Stimulated activated CD8-positive, alpha-beta memory T cell treated with anti-CD3 and anti-CD28 coated beads, Interleukin-7, amount 100 ng/mL, for 24 hours (primary cell): ENCODE measurements around the gene PTPRS.
"Not testable (repeated sequence)": the region's sequence is repeated elsewhere in the genome, so short reads cannot be mapped to it uniquely, and the experiment has no call there.

Experiments
- DNase-seq: peaks from one replicate; pipeline ENCODE4 v3.0.0-alpha.2; 2020; ENCODE audit warnings: low read depth

Gene PTPRS

DNA sequence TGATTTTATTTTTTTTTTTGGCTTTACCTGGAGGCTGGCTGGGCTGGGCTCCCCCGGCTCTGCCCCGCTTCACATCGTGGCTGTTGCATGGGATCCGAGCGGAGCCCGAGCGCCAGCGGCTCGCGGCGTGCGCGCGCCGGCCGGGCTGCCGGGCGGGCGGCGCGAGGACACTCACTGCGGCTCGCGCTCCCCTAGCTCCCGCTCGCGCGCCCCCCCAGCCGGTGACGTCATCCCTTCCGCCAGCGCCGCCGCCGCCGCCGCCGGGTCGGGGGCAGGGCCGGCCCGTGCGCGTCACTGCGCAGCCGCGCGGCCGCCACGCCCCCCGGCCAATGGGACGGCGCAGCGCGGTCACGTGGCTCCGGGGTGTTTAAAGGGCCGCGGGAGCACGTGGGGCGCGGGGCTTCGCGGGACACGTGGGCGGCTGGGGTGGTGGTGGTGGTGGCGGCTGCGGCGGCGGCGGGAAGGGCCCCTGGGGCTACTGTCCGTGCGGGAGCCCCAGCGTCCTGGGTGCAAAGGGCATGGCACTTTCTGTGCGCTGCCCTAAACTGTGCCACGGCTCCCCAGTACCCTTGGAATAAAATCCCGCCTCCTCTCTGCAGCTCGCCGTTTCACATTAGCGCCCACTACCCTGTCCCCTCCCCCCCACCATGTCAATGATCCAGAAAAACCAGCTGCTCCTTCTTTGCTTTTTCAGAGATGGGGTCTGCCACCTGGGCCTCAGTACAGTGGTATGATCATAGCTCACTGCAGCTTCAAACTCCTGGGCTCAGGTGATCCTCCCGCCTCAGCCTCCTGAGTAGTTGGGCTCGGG is at the start of gene PTPRS:
PTPRS (minus strand) TSS at position 176 of the 811 bp plus-strand sequence. CDS start 54,672 bp downstream, outside the sequence.
- DNase-seq = peak; percentile 37

DNA sequence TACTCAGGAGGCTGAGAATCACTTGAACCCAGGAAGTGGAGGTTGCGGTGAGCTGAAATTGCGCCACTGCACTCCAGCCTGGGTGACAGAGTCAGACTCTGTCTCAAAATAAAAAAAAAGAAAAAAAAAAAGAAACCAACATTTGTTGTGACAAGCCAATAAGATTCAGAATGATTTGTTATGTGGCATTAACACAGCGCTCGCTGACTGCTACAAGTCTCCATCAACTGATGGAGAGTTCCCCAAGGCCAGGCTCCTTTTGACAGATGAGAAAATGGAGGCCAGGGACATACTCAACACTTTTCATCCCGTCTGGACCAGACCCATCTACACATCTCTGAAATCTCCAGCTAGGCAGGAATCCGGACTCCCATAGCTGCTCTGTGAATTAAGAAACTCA is 48.7 kb upstream of the PTPRS start:
- DNase-seq = no peak

DNA sequence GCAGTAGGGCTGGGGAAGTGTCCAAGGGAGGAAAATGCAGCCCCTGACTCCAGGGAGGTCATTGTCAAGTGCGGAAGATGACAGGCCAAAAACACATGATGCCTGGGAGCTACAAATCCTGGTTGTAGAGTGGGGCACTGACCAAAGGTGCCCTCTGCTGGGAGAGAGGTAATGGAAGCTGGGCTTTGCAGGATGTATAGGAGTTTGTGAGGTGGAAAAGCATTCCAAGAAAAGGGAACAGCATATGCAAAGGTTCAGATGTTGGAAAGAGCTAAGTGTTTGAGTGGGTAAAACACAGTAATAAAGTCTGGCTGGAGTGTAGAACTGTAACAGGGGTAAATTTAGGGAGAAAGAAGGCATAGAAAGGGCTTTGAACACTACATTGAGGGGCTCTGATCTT is 46.9 kb upstream of the PTPRS start:
- no peak for DNase-seq

DNA sequence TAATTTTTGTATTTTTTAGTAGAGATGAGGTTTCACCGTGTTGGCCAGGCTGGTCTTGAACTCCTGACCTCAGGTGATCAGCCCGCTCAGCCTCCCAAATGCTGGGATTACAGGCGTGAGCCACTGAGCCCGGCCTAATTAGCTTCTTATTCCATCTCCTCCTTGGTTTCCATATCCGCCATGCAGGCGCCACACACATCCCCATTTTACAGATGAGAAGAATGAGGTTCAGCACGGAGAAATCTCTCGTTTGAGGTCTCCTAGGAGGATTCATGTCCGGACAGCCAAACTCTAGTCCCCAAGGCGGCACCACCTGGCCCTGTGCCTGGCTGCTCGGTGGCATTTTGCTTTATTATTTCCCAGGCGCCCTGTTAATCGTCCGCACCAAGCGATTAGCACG is 46.2 kb upstream of the PTPRS start:
- no peak for DNase-seq

DNA sequence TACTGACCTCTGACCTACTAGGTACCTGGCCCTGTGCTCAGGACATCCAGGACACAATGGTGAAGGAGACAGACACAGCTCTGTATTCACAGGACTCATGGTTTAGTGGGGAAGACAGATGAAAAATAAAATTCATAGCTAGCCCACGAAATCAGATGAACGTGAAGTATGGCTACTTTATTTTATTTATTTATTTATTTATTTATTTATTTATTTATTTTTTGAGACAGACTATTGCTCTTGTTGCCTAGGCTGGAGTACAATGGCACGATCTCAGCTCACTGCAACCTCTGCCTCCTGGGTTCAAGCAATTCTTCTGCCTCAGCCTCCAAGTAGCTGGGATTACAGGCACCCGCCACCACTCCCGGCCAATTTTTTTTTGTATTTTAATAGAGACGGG is 40.6 kb upstream of the PTPRS start:
- not testable (repeated sequence) for DNase-seq

DNA sequence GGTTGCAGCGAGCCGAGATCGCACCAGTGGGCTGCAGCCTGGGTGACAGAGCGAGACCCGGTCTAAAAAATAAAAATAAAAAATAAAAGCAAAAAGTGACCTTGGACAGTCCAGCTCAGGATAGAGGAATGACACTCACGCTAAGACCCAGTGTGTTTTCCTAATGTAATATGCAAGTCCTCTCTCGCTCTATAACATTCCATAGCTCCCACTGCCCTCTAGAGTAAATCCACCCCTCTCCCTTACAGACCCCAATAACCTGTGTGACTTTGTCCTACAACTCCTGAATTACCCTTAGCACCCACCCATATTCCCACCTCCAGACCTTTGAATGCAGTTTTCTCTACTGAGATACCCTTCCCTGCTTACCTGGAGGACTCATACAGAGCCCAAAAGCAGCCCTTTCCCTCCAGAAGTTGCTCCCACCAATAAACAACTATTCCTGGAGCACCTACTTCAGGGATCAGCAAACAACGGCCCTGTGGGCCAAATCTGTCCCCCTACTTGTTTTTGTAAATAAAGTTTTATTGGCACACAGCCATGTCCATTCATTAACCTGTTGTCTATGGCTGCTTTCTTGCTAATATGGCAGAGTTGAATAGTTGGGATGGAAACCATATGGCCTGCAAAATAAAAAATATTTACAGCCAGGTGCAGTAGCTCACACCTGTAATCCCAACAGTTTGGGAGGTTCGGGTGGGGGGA is 39.8 kb upstream of the PTPRS start:
- no peak for DNase-seq

DNA sequence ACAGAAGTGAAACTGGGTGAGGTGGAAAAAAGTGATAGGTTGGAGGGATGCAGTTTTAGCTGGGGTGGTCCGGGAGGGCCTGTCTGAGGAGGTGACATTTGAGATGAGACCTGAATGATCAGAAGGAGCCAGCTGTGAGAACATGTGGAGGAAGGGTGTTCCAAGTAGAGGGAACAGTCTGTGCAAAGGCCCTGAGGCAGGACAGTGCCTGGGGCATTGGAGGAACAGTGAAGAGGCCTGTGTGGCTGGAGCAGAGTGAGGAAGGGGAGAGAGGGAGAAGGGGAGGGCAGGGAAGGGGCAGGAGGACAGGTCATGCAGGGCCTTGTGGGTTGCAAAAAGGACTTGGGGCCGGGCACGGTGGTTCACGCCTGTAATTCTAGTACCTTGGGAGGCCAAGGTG is 36.3 kb upstream of the PTPRS start:
- DNase-seq = no peak

DNA sequence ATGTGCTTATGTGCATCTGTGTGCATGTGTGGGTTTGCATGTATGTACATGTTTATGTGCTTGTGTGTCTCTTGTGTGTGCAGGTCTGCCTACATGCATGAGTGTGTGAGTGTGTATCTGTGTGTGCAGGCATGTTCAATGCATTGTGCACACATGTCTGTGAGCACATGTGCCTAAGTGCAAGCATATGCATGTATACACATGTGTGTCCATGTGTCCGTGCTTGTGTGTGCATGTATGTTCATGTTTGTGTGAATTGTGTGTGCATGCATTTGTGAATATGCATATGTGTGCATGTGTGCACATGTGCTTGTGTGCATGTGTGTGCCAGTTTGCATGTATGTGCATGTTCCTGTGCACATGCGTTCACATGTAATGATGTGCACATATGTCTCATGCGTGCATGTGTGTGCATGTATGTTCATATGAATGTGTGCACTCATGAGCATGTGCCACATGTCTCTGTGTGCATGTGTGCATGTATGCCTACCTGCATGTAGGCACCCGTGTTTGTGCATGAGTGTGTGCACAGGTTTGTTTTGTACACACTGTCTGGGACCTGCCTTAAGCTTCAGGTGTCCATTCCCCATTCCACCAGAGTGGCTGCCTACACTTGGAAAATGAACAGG is 32.1 kb upstream of the PTPRS start:
- DNase-seq = no peak

DNA sequence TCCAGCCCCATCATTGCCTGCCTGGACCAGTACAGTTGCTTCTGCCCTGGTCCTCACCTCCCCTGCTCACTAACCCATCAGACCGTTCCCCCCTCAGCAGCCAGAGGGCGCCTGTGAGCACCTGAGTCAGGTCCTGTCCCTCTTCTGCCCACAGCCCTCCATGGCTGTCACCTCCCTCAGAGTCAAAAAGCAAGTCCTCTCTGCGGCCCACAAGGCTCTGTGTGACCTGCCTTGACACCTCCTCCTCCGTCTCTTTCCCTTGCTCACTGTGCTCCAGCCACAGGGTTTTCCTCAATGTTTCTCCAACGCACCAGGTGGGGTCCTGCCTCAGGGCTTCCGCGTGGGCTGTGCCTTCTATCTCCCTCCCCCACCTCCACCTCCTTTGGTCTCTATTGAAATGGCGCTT is 29.4 kb upstream of the PTPRS start:
- DNase-seq = peak; percentile 45

DNA sequence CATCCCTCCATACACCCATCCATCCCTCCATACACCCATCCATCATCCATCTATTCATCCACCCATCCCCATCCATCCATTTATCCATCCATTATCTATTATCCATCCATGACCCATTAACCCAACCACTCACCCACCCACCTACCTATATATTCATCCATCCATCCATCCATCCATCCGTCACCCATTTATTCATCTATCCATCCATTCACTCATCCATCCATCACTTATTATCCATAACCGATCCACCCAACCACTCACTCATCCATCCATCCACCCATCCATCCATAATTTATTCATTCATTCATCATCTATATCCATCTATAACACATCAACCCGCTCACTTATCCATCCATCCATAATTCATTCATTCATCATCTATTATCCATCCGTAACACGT is 28.7 kb upstream of the PTPRS start:
- no peak for DNase-seq

DNA sequence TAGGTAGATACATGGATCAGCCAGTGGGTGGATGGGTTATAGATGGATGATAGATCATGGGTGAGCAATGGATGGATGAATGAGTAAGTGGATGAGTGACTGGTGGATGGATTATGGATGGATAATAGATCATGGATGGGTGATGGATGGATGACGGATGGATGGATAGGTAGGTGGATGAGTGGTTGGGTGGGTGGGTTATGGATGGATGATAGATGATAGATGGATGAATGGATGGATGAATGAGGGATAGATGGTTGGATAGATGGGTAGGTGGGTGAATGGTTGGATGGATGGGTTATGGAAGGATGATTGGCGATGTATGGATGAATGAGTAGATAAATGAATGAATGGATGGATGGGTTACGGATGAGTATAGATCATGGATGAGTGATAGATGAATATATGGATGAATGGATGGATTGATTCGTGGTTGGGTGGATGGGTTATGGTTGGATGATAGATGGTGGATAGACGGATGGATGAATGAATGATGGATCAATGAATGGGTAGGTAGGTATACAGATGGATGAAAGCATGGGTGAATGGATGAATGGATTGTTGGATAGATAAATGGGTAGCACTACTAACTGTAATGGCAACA is 27.0 kb upstream of the PTPRS start:
- DNase-seq = no peak

DNA sequence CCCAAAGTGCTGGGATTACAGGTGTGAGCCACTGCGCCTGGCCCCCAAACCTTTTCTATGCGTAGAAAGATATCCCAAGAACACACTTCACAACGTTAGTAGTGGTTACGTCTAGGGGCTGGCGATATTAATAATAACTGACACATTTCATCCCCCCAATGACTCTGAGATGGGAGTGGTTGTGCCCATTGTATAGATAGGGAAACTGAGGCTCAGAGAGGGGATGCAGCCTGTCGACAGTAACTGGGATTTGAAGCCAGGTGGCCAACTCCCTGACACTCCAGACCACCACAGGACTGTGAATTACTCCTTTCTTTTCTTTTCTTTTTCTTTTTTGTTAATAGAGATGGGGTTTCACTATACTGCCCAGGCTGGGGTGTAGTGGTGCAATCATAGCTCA is 25.3 kb upstream of the PTPRS start:
- DNase-seq = no peak

DNA sequence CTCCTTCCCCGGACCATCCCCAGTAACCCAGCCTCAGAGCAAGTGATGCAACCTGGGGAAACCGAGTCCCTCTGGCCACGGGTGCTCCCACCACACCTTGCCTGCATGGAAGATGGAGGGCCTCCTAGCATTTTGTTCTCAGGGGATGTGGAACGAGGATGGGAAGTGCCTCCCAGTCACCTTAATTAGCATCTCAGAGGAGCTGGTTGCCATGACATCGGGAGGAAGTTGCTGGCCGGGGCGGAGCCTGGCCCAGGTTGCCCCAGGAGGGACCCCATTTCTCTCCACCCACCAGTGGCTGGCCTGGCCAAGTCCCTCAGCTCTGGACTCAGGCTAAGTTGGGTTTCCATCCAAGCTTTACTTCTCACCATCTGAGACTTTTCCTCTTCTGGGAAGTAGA is 24.1 kb upstream of the PTPRS start:
- no peak for DNase-seq

DNA sequence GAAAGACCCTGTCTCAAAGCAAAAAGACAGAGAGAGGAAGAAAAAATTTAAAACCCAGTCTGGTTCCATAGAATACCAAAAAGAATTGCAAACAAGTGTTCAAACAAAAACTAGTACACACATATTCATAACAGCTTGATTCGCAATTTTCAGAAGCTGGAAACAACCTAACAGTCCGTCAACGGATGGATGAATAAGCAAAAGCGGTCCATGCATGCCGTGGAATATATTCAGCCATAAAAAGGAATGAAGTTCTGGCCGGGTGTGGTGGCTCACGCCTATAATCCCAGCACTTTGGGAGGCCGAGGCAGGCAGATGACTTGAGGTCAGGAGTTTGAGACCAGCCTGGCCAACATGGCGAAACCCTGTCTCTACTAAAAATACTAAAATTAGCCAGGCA is 21.2 kb upstream of the PTPRS start:
- not testable (repeated sequence) for DNase-seq

DNA sequence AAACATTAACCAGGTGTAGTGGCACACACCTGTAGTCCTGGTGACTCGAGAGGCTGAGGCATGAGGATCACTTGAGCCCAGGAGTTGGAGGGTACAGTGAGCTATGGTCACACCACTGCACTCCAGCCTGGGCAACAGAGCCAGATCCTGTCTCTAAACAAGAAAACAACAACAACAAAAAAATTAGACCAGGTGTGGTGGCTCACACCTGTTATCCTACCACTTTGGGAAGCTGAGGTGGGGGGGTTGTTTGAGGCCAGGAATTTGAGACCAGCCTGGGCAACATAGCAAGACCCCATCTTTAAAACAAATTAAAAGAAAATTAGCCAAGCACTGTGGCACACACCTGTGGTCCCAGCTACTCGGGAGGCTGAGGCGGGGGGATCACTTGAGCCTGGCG is 20.8 kb upstream of the PTPRS start:
- DNase-seq = no peak

DNA sequence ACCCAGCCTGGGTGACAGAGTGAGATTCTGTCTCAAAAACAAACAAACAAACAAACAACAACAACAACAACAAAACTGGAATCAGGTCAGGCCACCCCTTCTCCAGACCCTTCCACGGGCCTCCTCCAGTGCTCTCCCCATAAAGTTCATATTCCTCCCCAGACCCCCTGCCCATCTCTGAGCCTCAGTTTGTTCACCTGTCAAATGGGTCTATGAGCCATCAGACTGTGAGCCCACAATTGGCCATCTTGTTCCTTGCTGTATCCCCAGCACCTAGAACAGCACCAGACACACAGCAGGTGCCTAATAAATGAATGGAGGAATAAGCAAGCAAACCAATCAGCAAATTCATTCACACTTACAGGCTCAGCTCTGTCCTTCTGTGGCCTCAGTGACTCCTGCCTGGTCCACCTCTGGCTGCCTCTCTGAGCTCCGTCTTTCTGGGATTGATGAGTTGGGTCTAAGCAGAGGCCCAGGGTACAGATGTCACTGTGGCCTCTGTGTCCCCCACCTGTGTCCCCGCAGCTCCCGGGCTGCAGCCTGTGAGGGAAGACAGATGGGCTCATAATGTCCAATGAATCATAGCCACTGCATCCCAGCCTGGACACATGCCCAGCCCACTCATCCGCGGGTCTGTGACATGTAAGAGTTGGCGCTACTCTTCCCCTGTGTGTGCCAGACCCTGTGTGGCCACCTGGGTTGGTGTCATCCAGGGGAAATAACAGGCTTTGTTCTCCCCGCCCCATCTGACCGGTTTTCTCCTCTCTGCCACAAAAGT is 19.6 kb upstream of the PTPRS start:
- no peak for DNase-seq

DNA sequence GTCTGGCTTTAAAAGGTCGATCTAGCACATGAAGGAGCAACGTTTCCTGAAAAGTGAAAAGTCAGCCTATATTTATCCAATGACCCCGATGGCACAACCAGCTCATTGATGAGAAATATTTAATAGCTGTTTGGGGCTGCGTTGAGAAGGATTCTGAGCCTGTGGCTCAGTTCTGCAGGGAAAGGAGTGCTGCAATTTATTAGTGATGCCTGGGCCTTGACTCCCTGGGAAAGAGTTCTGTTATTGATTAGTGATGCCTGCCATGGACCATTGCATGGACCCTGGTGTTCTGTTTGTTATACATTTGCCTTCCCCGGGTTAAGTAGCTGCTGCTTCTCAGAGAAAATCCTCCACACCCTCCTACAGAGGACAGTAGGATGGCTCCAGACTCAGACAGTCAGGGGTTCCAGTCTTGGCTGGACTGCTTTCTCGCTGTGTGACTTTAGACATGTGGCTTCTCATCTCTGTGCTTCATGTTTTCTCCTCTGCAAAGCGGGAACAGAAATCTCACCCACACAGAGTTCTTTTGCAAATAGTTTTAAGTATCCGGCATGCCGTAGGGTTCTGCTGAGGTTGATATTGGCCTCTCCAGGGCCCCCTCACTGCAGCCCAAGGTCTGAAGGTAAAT is 17.7 kb upstream of the PTPRS start:
- DNase-seq = no peak

DNA sequence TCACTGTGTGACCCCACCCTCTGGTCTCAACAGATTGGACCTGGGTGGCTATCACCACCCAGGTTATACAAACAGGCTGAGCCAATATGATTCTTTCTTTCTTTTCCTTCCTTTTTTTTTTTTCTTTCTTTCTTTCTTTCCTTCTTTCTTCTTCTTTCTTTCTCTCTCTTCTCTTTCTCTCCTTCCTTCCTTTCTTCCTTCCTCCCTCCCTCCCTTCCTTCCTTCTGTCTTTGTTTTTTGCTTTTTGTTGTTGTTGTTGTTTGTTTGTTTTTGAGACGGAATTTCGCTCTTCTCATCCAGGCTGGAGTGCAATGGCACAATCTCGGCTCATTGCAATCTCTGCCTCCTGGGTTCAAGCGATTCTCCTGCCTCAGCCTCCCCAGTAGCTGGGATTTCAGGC is 17.0 kb upstream of the PTPRS start:
- no peak for DNase-seq

DNA sequence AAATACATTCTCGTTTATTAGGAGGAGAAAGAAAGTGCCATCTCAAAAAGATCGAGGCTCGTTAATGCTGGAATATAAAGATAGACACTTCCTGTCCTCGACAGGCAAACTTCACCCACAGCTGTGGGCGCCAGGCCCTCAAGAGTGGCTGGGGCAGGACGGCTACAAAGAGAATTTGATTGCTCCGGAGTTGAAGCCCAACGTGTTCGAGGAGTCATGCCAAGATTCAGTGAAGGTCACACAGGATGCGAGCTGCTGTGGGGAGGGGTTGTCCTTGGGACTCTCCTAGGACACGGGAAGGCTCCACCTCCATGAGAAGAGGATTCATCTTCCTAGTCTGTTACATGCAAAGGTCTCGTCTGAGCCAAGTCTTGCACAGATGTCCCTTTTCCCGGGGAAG is 16.3 kb upstream of the PTPRS start:
- no peak for DNase-seq

DNA sequence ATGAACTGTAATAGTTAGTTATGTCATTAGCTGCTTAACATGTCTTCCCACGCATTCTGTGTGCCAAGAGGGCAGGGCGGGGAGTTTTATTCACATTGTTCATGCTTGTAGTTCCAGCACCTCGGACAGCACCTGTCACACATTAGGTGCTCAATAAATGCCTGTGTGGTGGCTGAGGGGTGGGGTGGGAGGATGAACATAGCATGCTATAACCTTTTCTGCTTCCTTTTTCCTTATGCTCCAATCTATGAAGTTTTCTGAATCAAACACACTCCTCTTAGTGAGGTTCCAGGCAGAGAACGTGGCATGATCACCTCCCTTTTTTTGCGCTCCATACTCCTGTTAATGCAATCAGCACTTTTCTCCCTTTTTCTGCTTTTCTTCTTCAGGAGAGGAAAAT is 15.8 kb upstream of the PTPRS start:
- no peak for DNase-seq

DNA sequence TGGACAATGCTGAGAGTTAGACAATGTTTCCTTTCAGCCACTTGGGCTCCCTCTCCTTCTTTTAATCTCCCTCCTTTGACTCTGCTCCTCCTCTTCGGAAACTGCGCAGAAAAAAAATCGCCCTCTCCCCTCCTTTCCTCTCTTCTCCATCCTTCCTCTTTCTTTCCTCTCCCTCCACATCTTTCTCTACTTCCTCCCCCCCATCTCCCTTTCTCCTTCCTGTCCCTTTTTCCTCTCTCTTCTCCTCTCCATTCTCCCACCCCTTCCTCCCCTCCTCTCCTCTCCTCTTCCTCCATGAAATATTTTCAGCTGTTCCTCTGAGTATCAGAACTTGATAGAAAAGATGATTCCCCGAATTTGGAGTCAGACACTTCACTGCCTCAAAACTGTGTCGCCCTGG is 15.1 kb upstream of the PTPRS start:
- no peak for DNase-seq

DNA sequence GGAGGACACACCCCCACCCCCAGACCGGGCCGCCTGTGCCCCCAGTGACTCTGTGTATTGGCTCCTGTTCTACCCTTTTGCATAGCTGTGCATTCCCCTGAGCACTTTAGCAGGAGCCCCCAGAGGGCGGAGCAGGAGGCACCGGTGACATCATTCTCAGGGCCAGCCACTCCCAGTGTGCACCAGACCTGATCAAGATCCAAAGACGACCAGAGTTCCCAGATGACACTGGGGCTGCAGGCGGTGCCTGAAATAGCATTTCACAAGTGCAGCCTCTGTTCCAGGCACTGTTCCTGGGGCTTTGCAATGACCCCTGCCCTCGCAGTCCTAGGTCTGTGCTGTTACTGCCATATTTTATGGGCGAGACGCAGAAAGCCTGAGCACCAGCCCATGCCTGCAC is 14.5 kb upstream of the PTPRS start:
- no peak for DNase-seq
